ENCODE data around the gene METTL22.

Gene METTL22

GRCh38 chr16:8621572-8622314, at the start of gene METTL22:
METTL22 (plus strand) TSS chr16:8621698; CDS start chr16:8625666, 3,968 bp downstream.
- peak; percentile 82 to 92 for DNase-seq

GRCh38 chr16:8572063-8572918, 49.2 kb upstream of the METTL22 start:
- no peak for DNase-seq

GRCh38 chr16:8572919-8573724, 48.4 kb upstream of the METTL22 start:
- DNase-seq: peak; percentile 40 to 45

- DNase-seq: no peak
Measured at GRCh38 chr16:8575399-8575798, 46.1 kb upstream of the METTL22 start.

- peak; percentile 16 to 85 for DNase-seq
Measured at GRCh38 chr16:8576141-8577004, 45.1 kb upstream of the METTL22 start.

GRCh38 chr16:8577678-8578304, 43.7 kb upstream of the METTL22 start:
- DNase-seq: no peak

- DNase-seq: no peak
Measured at GRCh38 chr16:8579559-8579958, 41.9 kb upstream of the METTL22 start.

- DNase-seq: peak; percentile 81 to 99
Measured at GRCh38 chr16:8581831-8582580, 39.5 kb upstream of the METTL22 start.

- peak; percentile 21 to 76 for DNase-seq
Measured at GRCh38 chr16:8583199-8583598, 38.3 kb upstream of the METTL22 start.

- peak; percentile 22 to 67 for DNase-seq
Measured at GRCh38 chr16:8583732-8584131, 37.8 kb upstream of the METTL22 start.

- peak; percentile 51 to 94 for DNase-seq
Measured at GRCh38 chr16:8585041-8585440, 36.5 kb upstream of the METTL22 start.

GRCh38 chr16:8585857-8586256, 35.6 kb upstream of the METTL22 start:
- DNase-seq: peak; percentile 55 to 90

GRCh38 chr16:8587065-8587464, 34.4 kb upstream of the METTL22 start:
- no peak for DNase-seq

- no peak for DNase-seq
Measured at GRCh38 chr16:8588682-8589056, 32.8 kb upstream of the METTL22 start.

- DNase-seq: no peak
Measured at GRCh38 chr16:8589057-8589899, 32.2 kb upstream of the METTL22 start.

- DNase-seq: no peak
Measured at GRCh38 chr16:8589900-8590688, 31.4 kb upstream of the METTL22 start, which contains the start of gene TMEM114. TMEM114 (minus strand) TSS chr16:8590511; CDS start chr16:8589838, 673 bp downstream.

- no peak for DNase-seq
Measured at GRCh38 chr16:8590811-8591210, 30.7 kb upstream of the METTL22 start.

- DNase-seq: no peak
Measured at GRCh38 chr16:8591451-8591850, 30.0 kb upstream of the METTL22 start.

GRCh38 chr16:8594149-8594666, 27.3 kb upstream of the METTL22 start:
- peak; percentile 37 to 95 for DNase-seq

Measured in inflammatory macrophage treated with lipopolysaccharide for 1 hour (primary cell).